ENCODE results near the gene ZNHIT1.
A peak's percentile ranks its signal among the peaks of the same experiment; 100 is the strongest.

Gene ZNHIT1

GRCh38 chr7:101238226-101239182, 20.5 kb downstream of the ZNHIT1 start:
- TF ChIP-seq POLR2A (IDR thresholded peaks at IDR 0.05; ENCODE audit: low read depth, low read length) = no peak
- DNase-seq (ENCODE audit: insufficient read length, low spot score) (no peak), FAIRE-seq (no peak)

GRCh38 chr7:101239191-101239950, 21.4 kb downstream of the ZNHIT1 start:
- TF ChIP-seq POLR2A (IDR thresholded peaks at IDR 0.05; ENCODE audit: low read depth, low read length) = no peak
- FAIRE-seq (no peak), DNase-seq (ENCODE audit: insufficient read length, low spot score) (no peak)

DNA sequence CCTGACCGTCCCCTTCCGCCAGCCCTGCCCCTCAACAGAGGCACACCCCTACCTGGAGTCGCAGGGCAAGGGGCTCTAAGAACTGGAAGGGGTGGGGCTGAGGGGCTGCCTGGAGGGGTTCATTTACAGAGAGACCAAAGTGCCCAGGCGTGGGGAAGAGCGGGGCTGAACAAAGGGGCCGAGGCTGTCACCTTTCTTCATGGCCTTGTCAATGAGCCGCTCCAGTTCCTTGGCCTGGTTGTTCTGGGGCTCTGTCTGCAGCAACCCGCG, 21.9 kb downstream of the ZNHIT1 start:
- no peak for TF ChIP-seq POU2F2 (IDR thresholded peaks at IDR 0.05; ENCODE audit: low read depth, low read length)
- TF ChIP-seq SPI1 (IDR thresholded peaks at IDR 0.05; ENCODE audit: low read depth, low read length) = no peak
- TF ChIP-seq POLR2A (IDR thresholded peaks at IDR 0.05; ENCODE audit: low read depth, low read length) = no peak
- no peak for TF ChIP-seq POLR2AphosphoS5 (IDR thresholded peaks at IDR 0.05; ENCODE audit: low read depth, low read length)
- TF ChIP-seq PAX5 (IDR thresholded peaks at IDR 0.05; ENCODE audit: insufficient read depth, low read length, severe bottlenecking) = no peak
- no peak for TF ChIP-seq TAF1 (IDR thresholded peaks at IDR 0.05; ENCODE audit: low read depth, low read length)
- DNase-seq (ENCODE audit: insufficient read length, low spot score) (no peak), FAIRE-seq (no peak)

- DNase-seq (ENCODE audit: insufficient read length, low spot score) (no peak), FAIRE-seq (no peak)
Measured at GRCh38 chr7:101240226-101241014, 22.5 kb downstream of the ZNHIT1 start.

GRCh38 chr7:101241015-101241363, 23.0 kb downstream of the ZNHIT1 start:
- FAIRE-seq = no peak
- TF ChIP-seq POLR2AphosphoS5 (IDR thresholded peaks at IDR 0.05; ENCODE audit: low read depth, low read length) (no peak), SPI1 (IDR thresholded peaks at IDR 0.05; ENCODE audit: low read depth, low read length) (no peak), TAF1 (IDR thresholded peaks at IDR 0.05; ENCODE audit: low read depth, low read length) (no peak), PAX5 (IDR thresholded peaks at IDR 0.05; ENCODE audit: insufficient read depth, low read length, severe bottlenecking) (no peak), POU2F2 (IDR thresholded peaks at IDR 0.05; ENCODE audit: low read depth, low read length) (no peak), POLR2A (IDR thresholded peaks at IDR 0.05; ENCODE audit: low read depth, low read length) (no peak)
- no peak for DNase-seq (ENCODE audit: insufficient read length, low spot score)

More at GRCh38 chr7:101240226-101241014, 22.5 kb downstream of the ZNHIT1 start:
- TF ChIP-seq POLR2AphosphoS5 (IDR thresholded peaks at IDR 0.05; ENCODE audit: low read depth, low read length) (no peak), POU2F2 (IDR thresholded peaks at IDR 0.05; ENCODE audit: low read depth, low read length) (no peak), SPI1 (IDR thresholded peaks at IDR 0.05; ENCODE audit: low read depth, low read length) (no peak), TAF1 (IDR thresholded peaks at IDR 0.05; ENCODE audit: low read depth, low read length) (no peak), PAX5 (IDR thresholded peaks at IDR 0.05; ENCODE audit: insufficient read depth, low read length, severe bottlenecking) (no peak), POLR2A (IDR thresholded peaks at IDR 0.05; ENCODE audit: low read depth, low read length) (no peak)

GRCh38 chr7:101241443-101242349, 23.7 kb downstream of the ZNHIT1 start:
- TF ChIP-seq POU2F2 (IDR thresholded peaks at IDR 0.05; ENCODE audit: low read depth, low read length) (no peak), POLR2AphosphoS5 (IDR thresholded peaks at IDR 0.05; ENCODE audit: low read depth, low read length) (no peak)
- DNase-seq (ENCODE audit: insufficient read length, low spot score) (no peak), FAIRE-seq (no peak)

- no peak for FAIRE-seq
- TF ChIP-seq SPI1 (IDR thresholded peaks at IDR 0.05; ENCODE audit: low read depth, low read length) = no peak
- TF ChIP-seq PAX5 (IDR thresholded peaks at IDR 0.05; ENCODE audit: insufficient read depth, low read length, severe bottlenecking) = peak; percentile 13
- DNase-seq (ENCODE audit: insufficient read length, low spot score) = no peak
Measured at GRCh38 chr7:101243646-101244374, 25.8 kb downstream of the ZNHIT1 start.

GRCh38 chr7:101244375-101245146, 26.6 kb downstream of the ZNHIT1 start, which contains the start of gene FIS1:
Gene FIS1 (minus strand): TSS chr7:101245081. CDS start chr7:101245004, 77 bp downstream.
- peak; percentile 94 for FAIRE-seq
- TF ChIP-seq PAX5 (IDR thresholded peaks at IDR 0.05; ENCODE audit: insufficient read depth, low read length, severe bottlenecking) (no peak), TAF1 (IDR thresholded peaks at IDR 0.05; ENCODE audit: low read depth, low read length) (peak; percentile 70), POU2F2 (IDR thresholded peaks at IDR 0.05; ENCODE audit: low read depth, low read length) (no peak), SPI1 (IDR thresholded peaks at IDR 0.05; ENCODE audit: low read depth, low read length) (peak; percentile 56), POLR2A (IDR thresholded peaks at IDR 0.05; ENCODE audit: low read depth, low read length) (peak; percentile 87), POLR2AphosphoS5 (IDR thresholded peaks at IDR 0.05; ENCODE audit: low read depth, low read length) (peak; percentile 95)
- peak; percentile 92 for DNase-seq (ENCODE audit: insufficient read length, low spot score)

Data from GM12891 (cell line).